HL-60 (cell line): ENCODE data around the gene DDTL.

ENCODE experiments used
- GABPA ChIP-seq: IDR thresholded peaks from 2 replicates; pipeline ENCODE4 v1.6.1; 2012; ENCODE audit warnings: low read depth
- POLR2AphosphoS5 ChIP-seq: IDR thresholded peaks from 2 replicates; pipeline ENCODE4 v1.6.1; 2012; ENCODE audit warnings: low read depth
- SPI1 ChIP-seq: IDR thresholded peaks from 2 replicates; pipeline ENCODE4 v1.6.1; 2012; ENCODE audit warnings: low read depth, mild to moderate bottlenecking, borderline replicate concordance
- TF ChIP-seq, protein P1 (sequence below): IDR thresholded peaks from one replicate; pipeline ENCODE4 v1.5.1; 2011; ENCODE audit warnings: low read length, control low read depth, inconsistent platforms; ENCODE audit not compliant: insufficient read depth
- TF ChIP-seq, protein P2 (sequence below): IDR thresholded peaks from 2 replicates; pipeline ENCODE4 v1.6.1; 2012; ENCODE audit warnings: low read depth; ENCODE audit not compliant: insufficient replicate concordance

DNA sequence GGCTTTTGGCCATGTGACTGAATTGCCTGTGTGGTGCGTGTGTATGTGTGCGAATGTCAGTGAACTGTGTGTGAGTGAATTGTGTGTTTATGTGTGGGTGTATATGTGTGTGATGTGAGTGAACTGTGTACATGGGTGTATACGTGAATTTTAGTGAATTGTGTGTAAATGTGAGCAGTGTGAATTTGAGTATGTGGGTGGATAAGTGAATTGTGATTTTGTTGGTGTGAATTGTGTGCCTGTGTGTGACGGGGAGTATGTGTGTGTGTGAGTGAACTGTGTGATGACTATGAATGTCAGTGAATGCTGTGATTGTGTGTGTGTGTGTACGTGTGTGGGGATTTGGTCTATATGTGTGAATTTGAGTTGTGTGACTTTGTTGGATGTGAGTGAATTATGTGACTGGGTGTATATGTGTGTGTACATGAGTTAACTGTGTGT lies 3.5 kb downstream of the DDTL start:
- TF ChIP-seq, protein P1, sequence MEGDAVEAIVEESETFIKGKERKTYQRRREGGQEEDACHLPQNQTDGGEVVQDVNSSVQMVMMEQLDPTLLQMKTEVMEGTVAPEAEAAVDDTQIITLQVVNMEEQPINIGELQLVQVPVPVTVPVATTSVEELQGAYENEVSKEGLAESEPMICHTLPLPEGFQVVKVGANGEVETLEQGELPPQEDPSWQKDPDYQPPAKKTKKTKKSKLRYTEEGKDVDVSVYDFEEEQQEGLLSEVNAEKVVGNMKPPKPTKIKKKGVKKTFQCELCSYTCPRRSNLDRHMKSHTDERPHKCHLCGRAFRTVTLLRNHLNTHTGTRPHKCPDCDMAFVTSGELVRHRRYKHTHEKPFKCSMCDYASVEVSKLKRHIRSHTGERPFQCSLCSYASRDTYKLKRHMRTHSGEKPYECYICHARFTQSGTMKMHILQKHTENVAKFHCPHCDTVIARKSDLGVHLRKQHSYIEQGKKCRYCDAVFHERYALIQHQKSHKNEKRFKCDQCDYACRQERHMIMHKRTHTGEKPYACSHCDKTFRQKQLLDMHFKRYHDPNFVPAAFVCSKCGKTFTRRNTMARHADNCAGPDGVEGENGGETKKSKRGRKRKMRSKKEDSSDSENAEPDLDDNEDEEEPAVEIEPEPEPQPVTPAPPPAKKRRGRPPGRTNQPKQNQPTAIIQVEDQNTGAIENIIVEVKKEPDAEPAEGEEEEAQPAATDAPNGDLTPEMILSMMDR, result no peak
- TF ChIP-seq GABPA (no peak), POLR2AphosphoS5 (no peak; the same call in 1 of the 2 replicates), SPI1 (no peak)
- TF ChIP-seq, protein P2, sequence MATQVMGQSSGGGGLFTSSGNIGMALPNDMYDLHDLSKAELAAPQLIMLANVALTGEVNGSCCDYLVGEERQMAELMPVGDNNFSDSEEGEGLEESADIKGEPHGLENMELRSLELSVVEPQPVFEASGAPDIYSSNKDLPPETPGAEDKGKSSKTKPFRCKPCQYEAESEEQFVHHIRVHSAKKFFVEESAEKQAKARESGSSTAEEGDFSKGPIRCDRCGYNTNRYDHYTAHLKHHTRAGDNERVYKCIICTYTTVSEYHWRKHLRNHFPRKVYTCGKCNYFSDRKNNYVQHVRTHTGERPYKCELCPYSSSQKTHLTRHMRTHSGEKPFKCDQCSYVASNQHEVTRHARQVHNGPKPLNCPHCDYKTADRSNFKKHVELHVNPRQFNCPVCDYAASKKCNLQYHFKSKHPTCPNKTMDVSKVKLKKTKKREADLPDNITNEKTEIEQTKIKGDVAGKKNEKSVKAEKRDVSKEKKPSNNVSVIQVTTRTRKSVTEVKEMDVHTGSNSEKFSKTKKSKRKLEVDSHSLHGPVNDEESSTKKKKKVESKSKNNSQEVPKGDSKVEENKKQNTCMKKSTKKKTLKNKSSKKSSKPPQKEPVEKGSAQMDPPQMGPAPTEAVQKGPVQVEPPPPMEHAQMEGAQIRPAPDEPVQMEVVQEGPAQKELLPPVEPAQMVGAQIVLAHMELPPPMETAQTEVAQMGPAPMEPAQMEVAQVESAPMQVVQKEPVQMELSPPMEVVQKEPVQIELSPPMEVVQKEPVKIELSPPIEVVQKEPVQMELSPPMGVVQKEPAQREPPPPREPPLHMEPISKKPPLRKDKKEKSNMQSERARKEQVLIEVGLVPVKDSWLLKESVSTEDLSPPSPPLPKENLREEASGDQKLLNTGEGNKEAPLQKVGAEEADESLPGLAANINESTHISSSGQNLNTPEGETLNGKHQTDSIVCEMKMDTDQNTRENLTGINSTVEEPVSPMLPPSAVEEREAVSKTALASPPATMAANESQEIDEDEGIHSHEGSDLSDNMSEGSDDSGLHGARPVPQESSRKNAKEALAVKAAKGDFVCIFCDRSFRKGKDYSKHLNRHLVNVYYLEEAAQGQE, result no peak
